WTC11 (cell line): ENCODE results near the gene FBLN5. TPM values are rescaled to one million over a fixed set of nuclear protein-coding genes. Genes with fewer than 3 reads are reported as not detected.
A peak's percentile ranks its signal among the peaks of the same experiment; 100 is the strongest.

Source experiments
- ATAC-seq: fragments of 200-7000 bp; cut with Tn5 transposase; 2 replicates; pipeline ENCODE4 v1.10.0; 2021; ENCODE audit warnings: mild to moderate bottlenecking, moderate library complexity
- CTCF ChIA-PET: fragments of 300-600 bp; sonication (Branson Sonifier 250); formaldehyde crosslinking; loops from one replicate; lab custom pipeline; 2021; ENCODE audit warnings: antibody characterized with exemption; lab: Charles Lee
- POLR2A ChIA-PET: fragments of 350-600 bp; sonication (Branson Sonifier 250); formaldehyde crosslinking; loops from one replicate; lab custom pipeline; 2021; ENCODE audit warnings: antibody characterized with exemption; lab: Charles Lee
- DNase-seq: peaks from one replicate; pipeline ENCODE4 v3.0.0; 2021; ENCODE audit warnings: low spot score
- H3K27ac Mint-ChIP-seq: 2 replicates; pipeline ENCODE4 v1.8.0; 2021; ENCODE audit warnings: mixed read lengths
- H3K27me3 Mint-ChIP-seq: 2 replicates; pipeline ENCODE4 v1.8.0; 2021; ENCODE audit warnings: low read depth, mild to moderate bottlenecking, moderate library complexity, mixed read lengths
- H3K36me3 Mint-ChIP-seq: 2 replicates; pipeline ENCODE4 v1.8.0; 2021; ENCODE audit warnings: mixed read lengths
- H3K4me1 Mint-ChIP-seq: 2 replicates; pipeline ENCODE4 v1.8.0; 2022; ENCODE audit warnings: mixed read lengths
- H3K4me3 Mint-ChIP-seq: 2 replicates; pipeline ENCODE4 v1.8.0; 2021; ENCODE audit warnings: mild to moderate bottlenecking, moderate library complexity, mixed read lengths
- H3K9me3 Mint-ChIP-seq: 2 replicates; pipeline ENCODE4 v1.8.0; 2021; ENCODE audit warnings: mixed read lengths
- ATF6 ChIP-seq: sonication (generic); formaldehyde crosslinking; IDR thresholded peaks from 2 replicates; pipeline ENCODE4 v1.8.1; 2023; ENCODE audit warnings: mild to moderate bottlenecking, missing genetic modification reagents
- CREB1 ChIP-seq: sonication (generic); formaldehyde crosslinking; IDR thresholded peaks from 2 replicates; pipeline ENCODE4 v1.8.0; 2023; ENCODE audit warnings: mild to moderate bottlenecking, missing genetic modification reagents
- ETV6 ChIP-seq: sonication (generic); formaldehyde crosslinking; IDR thresholded peaks from 2 replicates; pipeline ENCODE4 v1.8.1; 2022; ENCODE audit warnings: mild to moderate bottlenecking, missing genetic modification reagents
- IRF2 ChIP-seq: sonication (generic); formaldehyde crosslinking; IDR thresholded peaks from 2 replicates; pipeline ENCODE4 v1.8.0; 2022; ENCODE audit warnings: low read depth, missing genetic modification reagents, borderline replicate concordance
- MYBL2 ChIP-seq: sonication (generic); formaldehyde crosslinking; IDR thresholded peaks from 2 replicates; pipeline ENCODE4 v1.8.1; 2023; ENCODE audit warnings: mild to moderate bottlenecking, moderate library complexity, missing genetic modification reagents
- NFATC4 ChIP-seq: fragments of 250-450 bp; sonication (Bioruptor Pico); IDR thresholded peaks from 2 replicates; pipeline ENCODE4 v1.9.0; 2021; ENCODE audit warnings: mild to moderate bottlenecking
- RELA ChIP-seq: sonication (generic); formaldehyde crosslinking; IDR thresholded peaks from 2 replicates; pipeline ENCODE4 v1.8.1; 2022; ENCODE audit warnings: missing genetic modification reagents, mild to moderate bottlenecking, borderline replicate concordance
- STAT6 ChIP-seq: sonication (generic); formaldehyde crosslinking; conservative IDR thresholded peaks from 2 replicates; pipeline ENCODE4 v1.8.1; 2023; ENCODE audit warnings: mild to moderate bottlenecking, low read depth, missing genetic modification reagents, moderate library complexity
- USF1 ChIP-seq: sonication (generic); formaldehyde crosslinking; IDR thresholded peaks from 2 replicates; pipeline ENCODE4 v1.8.0; 2022; ENCODE audit warnings: mild to moderate bottlenecking, missing genetic modification reagents
- ZBTB21 ChIP-seq: sonication (generic); formaldehyde crosslinking; IDR thresholded peaks from 2 replicates; pipeline ENCODE4 v1.8.1; 2023; ENCODE audit warnings: mild to moderate bottlenecking, missing genetic modification reagents, borderline replicate concordance
- ZNF263 ChIP-seq: sonication (generic); formaldehyde crosslinking; IDR thresholded peaks from 2 replicates; pipeline ENCODE4 v1.8.1; 2022; ENCODE audit warnings: low read depth, mild to moderate bottlenecking, moderate library complexity, missing genetic modification reagents
- total RNA-seq: library from RNA; stranded (reverse); gene quantifications from 3 replicates; pipeline ENCODE4 v1.2.3, GENCODE V29; 2021
- TF ChIP-seq, protein P1 (sequence below): sonication (generic); formaldehyde crosslinking; conservative IDR thresholded peaks from 2 replicates; pipeline ENCODE4 v1.8.1; 2022; ENCODE audit warnings: mild to moderate bottlenecking, missing genetic modification reagents
- TF ChIP-seq, protein P2 (sequence below): fragments of 250-450 bp; sonication (Bioruptor Pico); IDR thresholded peaks from 2 replicates; pipeline ENCODE4 v1.9.0; 2021; ENCODE audit warnings: mild to moderate bottlenecking, borderline replicate concordance
- TF ChIP-seq, protein P3 (sequence below): sonication (generic); formaldehyde crosslinking; IDR thresholded peaks from 2 replicates; pipeline ENCODE4 v1.8.1; 2023; ENCODE audit warnings: mild to moderate bottlenecking, missing genetic modification reagents, moderate library complexity
- TF ChIP-seq, protein P4 (sequence below): sonication (generic); formaldehyde crosslinking; IDR thresholded peaks from 2 replicates; pipeline ENCODE4 v1.8.0; 2023; ENCODE audit warnings: mild to moderate bottlenecking, missing genetic modification reagents
- TF ChIP-seq, protein P5 (sequence below): sonication (generic); formaldehyde crosslinking; IDR thresholded peaks from 2 replicates; pipeline ENCODE4 v1.8.1; 2023; ENCODE audit warnings: mild to moderate bottlenecking, missing genetic modification reagents, borderline replicate concordance

FBLN5 gene
- total RNA-seq, 1 experiment from 2014 or later = 4.0 TPM

- Mint-ChIP-seq H3K27ac (no peak overlapping the region), H3K4me1 (peaks cover 21% of the 10 kb centered on the region), H3K9me3 (no peaks in the 10 kb centered on the region), H3K4me3 (peak overlapping the region; percentile 83), H3K27me3 (peaks cover 39% of the 10 kb centered on the region), H3K36me3 (no peaks in the 10 kb centered on the region)
- POLR2A ChIA-PET = no interaction called here
- ATAC-seq (no peak), DNase-seq (no peak)
- CTCF ChIA-PET = interaction anchor here (0.7 to 1.8 kb wide), 5 partner anchors 35 to 591 kb away, joined by 3 to 11 read pairs (median 4); partner anchors contain the start of gene ATXN3
- TF ChIP-seq, protein P1, sequence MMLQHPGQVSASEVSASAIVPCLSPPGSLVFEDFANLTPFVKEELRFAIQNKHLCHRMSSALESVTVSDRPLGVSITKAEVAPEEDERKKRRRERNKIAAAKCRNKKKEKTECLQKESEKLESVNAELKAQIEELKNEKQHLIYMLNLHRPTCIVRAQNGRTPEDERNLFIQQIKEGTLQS (CRISPR knock-in tag) = no peak
- TF ChIP-seq IRF2 (CRISPR knock-in tag) (no peak), ZNF263 (no peak), MYBL2 (CRISPR knock-in tag) (no peak), ZBTB21 (CRISPR knock-in tag) (no peak), STAT6 (no peak), NFATC4 (CRISPR knock-in tag) (no peak), USF1 (CRISPR knock-in tag) (no peak), ATF6 (CRISPR knock-in tag) (no peak), CREB1 (CRISPR knock-in tag) (no peak), RELA (CRISPR knock-in tag) (no peak), ETV6 (CRISPR knock-in tag) (no peak)
- TF ChIP-seq, protein P2, sequence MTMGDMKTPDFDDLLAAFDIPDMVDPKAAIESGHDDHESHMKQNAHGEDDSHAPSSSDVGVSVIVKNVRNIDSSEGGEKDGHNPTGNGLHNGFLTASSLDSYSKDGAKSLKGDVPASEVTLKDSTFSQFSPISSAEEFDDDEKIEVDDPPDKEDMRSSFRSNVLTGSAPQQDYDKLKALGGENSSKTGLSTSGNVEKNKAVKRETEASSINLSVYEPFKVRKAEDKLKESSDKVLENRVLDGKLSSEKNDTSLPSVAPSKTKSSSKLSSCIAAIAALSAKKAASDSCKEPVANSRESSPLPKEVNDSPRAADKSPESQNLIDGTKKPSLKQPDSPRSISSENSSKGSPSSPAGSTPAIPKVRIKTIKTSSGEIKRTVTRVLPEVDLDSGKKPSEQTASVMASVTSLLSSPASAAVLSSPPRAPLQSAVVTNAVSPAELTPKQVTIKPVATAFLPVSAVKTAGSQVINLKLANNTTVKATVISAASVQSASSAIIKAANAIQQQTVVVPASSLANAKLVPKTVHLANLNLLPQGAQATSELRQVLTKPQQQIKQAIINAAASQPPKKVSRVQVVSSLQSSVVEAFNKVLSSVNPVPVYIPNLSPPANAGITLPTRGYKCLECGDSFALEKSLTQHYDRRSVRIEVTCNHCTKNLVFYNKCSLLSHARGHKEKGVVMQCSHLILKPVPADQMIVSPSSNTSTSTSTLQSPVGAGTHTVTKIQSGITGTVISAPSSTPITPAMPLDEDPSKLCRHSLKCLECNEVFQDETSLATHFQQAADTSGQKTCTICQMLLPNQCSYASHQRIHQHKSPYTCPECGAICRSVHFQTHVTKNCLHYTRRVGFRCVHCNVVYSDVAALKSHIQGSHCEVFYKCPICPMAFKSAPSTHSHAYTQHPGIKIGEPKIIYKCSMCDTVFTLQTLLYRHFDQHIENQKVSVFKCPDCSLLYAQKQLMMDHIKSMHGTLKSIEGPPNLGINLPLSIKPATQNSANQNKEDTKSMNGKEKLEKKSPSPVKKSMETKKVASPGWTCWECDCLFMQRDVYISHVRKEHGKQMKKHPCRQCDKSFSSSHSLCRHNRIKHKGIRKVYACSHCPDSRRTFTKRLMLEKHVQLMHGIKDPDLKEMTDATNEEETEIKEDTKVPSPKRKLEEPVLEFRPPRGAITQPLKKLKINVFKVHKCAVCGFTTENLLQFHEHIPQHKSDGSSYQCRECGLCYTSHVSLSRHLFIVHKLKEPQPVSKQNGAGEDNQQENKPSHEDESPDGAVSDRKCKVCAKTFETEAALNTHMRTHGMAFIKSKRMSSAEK (CRISPR knock-in tag) = no peak
- TF ChIP-seq, protein P3, sequence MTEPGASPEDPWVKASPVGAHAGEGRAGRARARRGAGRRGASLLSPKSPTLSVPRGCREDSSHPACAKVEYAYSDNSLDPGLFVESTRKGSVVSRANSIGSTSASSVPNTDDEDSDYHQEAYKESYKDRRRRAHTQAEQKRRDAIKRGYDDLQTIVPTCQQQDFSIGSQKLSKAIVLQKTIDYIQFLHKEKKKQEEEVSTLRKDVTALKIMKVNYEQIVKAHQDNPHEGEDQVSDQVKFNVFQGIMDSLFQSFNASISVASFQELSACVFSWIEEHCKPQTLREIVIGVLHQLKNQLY (CRISPR knock-in tag) = no peak
- TF ChIP-seq, protein P4, sequence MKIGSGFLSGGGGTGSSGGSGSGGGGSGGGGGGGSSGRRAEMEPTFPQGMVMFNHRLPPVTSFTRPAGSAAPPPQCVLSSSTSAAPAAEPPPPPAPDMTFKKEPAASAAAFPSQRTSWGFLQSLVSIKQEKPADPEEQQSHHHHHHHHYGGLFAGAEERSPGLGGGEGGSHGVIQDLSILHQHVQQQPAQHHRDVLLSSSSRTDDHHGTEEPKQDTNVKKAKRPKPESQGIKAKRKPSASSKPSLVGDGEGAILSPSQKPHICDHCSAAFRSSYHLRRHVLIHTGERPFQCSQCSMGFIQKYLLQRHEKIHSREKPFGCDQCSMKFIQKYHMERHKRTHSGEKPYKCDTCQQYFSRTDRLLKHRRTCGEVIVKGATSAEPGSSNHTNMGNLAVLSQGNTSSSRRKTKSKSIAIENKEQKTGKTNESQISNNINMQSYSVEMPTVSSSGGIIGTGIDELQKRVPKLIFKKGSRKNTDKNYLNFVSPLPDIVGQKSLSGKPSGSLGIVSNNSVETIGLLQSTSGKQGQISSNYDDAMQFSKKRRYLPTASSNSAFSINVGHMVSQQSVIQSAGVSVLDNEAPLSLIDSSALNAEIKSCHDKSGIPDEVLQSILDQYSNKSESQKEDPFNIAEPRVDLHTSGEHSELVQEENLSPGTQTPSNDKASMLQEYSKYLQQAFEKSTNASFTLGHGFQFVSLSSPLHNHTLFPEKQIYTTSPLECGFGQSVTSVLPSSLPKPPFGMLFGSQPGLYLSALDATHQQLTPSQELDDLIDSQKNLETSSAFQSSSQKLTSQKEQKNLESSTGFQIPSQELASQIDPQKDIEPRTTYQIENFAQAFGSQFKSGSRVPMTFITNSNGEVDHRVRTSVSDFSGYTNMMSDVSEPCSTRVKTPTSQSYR (CRISPR knock-in tag) = no peak
- TF ChIP-seq, protein P5, sequence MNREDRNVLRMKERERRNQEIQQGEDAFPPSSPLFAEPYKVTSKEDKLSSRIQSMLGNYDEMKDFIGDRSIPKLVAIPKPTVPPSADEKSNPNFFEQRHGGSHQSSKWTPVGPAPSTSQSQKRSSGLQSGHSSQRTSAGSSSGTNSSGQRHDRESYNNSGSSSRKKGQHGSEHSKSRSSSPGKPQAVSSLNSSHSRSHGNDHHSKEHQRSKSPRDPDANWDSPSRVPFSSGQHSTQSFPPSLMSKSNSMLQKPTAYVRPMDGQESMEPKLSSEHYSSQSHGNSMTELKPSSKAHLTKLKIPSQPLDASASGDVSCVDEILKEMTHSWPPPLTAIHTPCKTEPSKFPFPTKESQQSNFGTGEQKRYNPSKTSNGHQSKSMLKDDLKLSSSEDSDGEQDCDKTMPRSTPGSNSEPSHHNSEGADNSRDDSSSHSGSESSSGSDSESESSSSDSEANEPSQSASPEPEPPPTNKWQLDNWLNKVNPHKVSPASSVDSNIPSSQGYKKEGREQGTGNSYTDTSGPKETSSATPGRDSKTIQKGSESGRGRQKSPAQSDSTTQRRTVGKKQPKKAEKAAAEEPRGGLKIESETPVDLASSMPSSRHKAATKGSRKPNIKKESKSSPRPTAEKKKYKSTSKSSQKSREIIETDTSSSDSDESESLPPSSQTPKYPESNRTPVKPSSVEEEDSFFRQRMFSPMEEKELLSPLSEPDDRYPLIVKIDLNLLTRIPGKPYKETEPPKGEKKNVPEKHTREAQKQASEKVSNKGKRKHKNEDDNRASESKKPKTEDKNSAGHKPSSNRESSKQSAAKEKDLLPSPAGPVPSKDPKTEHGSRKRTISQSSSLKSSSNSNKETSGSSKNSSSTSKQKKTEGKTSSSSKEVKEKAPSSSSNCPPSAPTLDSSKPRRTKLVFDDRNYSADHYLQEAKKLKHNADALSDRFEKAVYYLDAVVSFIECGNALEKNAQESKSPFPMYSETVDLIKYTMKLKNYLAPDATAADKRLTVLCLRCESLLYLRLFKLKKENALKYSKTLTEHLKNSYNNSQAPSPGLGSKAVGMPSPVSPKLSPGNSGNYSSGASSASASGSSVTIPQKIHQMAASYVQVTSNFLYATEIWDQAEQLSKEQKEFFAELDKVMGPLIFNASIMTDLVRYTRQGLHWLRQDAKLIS = no peak
Observed at GRCh38 chr14:91945751-91946621, 1.5 kb downstream of the FBLN5 start.
